ENCODE measurements around the gene AFF3.
"Not testable (repeated sequence)": the region's sequence is repeated elsewhere in the genome, so short reads cannot be mapped to it uniquely, and the experiment has no call there.

The AFF3 gene

DNA sequence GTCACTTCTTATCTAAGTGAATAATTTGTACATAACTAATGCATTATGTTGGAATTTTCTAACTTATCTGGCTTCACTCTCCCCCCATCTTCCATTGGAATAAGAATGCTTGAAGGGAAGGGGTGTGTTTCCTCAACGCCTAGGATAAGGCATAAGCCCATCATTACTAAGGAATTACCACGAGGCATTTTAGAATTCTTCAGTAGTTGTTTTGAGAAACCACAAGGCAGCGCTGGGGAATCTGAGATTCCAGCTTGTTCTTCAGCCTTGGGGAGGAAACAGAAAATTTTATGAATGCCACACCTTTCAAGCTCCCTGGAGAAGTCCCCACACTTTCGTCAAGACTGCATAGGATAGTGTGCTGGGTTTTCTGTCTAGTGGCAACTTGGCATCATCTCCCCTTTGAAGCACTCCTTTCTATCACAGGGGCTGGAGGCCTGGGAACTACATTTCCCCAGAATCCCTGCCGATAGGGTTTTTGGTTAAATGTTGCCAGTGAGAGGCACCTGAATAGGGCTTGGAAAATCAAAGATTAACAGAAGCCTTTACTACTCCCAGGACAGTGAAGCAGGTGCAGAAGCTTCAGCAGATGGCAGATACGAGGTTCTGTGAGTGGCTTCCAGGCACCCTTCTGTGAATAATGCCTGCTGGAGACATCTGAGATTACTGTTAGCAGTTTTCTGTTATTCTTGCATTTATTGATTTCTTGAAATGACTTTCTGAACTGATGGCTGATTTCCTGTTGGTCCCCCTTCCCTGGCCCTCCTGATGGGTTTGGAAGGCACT, 459.9 kb downstream of the AFF3 start:
- DNase-seq, result no peak

DNA sequence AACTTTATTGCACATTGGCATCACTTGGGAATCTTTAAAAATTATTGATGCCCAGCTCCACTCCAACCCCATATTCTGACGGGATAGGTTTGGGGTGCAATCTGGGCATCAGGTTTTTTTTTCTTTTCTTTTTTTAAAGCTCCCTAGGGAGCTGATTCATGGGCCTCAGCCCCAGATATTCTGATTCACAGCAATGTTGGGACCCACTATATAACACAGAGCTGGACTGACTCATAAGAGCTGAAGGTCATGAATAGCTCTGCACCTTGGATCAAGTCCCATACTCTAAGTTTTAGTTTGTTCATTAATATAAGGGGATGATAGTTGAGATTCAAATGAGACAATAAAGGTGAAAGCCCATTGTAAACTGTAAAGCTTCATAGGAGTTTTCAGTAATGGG, 461.4 kb downstream of the AFF3 start:
- DNase-seq, result no peak

DNA sequence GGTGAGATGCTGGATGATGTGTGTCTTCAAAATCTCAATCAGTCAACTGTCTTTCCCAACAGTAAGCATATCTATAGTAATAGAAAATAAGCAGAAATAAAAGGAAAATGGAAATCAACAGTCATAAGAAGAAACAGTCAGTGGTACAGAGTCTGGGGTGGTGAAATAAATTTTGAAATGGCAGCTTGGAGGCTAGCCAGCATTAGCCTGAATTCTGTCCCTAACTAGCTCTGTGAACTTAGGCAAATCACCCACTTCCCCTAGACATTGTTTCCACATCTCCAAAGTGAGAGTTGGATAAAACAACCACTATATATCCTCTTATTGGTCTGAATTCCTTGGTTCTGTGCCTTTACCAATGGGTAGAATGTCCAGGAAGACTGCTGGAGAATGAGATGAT, 462.9 kb downstream of the AFF3 start:
- no peak for DNase-seq

- no peak for DNase-seq
Observed at GRCh38 chr2:99678625-99679024, 463.8 kb downstream of the AFF3 start.

DNA sequence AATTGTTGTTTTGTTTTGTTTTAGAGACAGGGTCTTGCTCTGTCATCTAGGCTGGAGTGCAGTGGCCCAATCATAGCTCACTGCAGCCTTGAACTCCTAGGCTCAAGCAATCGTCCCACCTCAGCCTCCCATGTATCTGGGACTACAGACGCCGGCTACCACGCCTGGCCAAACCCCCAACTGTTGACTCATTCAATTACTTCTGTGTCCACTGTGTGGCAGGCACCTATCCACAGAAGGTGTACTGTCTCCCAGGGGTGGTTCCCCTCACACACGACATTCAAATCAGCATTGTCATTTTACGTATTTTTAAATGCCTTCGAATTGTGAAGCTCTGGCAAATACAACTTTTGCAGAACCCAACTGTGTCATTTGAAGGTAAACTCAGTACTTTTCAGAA, 464.6 kb downstream of the AFF3 start:
- no peak for DNase-seq

- DNase-seq, result no peak
Observed at GRCh38 chr2:99675130-99675661, 467.2 kb downstream of the AFF3 start.

DNA sequence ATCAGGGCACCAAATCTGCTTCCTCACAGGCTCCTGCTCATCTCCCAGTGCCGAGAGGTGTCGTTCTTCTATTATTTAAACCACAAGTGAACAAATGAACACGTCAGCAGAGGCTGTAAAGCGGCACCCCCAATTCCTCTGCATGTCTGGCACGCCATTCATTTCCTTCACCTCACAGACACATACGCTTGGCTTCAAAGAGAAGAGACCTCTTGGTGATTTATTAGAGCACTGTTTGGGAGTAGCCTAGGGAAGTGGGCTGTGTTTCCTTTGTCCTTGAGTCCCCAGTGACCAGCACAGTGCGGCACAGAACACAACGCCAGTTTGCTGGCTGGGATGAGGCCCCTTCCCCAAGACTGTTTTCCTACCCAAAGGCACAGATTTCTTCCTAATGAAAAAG, 468.3 kb downstream of the AFF3 start:
- no peak for DNase-seq

GRCh38 chr2:99672766-99673350, 469.5 kb downstream of the AFF3 start:
- DNase-seq, result no peak

GRCh38 chr2:99670768-99671734, 471.3 kb downstream of the AFF3 start:
- no peak for DNase-seq

DNA sequence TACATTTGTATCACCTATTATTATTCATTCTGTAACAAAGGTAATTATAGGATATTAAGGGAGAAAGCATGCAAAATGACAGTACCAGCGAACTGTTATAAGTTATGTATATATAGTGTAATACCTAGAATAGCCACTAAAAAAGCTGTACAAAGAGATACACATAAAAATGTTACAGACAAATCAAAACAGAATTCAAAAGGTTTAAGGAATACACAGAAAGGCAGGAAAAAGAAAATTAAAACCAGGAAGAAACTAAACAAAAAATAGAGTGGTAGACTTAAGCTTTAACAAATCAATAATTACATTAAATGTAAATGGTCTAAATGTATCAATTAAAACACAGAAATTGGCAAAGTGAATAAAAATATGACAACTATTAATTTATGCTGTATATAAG, 476.1 kb downstream of the AFF3 start:
- DNase-seq, result no peak

- no peak for DNase-seq
Observed at GRCh38 chr2:99663641-99664040, 478.7 kb downstream of the AFF3 start.

GRCh38 chr2:99662761-99663341, 479.5 kb downstream of the AFF3 start:
- no peak for DNase-seq

GRCh38 chr2:99661761-99662160, 480.6 kb downstream of the AFF3 start:
- not testable (repeated sequence) for DNase-seq

GRCh38 chr2:99660616-99661406, 481.6 kb downstream of the AFF3 start:
- no peak for DNase-seq

GRCh38 chr2:99659874-99660273, 482.5 kb downstream of the AFF3 start:
- no peak for DNase-seq

GRCh38 chr2:99657691-99658258, 484.6 kb downstream of the AFF3 start:
- DNase-seq, result no peak

GRCh38 chr2:99656994-99657393, 485.4 kb downstream of the AFF3 start:
- DNase-seq, result no peak

DNA sequence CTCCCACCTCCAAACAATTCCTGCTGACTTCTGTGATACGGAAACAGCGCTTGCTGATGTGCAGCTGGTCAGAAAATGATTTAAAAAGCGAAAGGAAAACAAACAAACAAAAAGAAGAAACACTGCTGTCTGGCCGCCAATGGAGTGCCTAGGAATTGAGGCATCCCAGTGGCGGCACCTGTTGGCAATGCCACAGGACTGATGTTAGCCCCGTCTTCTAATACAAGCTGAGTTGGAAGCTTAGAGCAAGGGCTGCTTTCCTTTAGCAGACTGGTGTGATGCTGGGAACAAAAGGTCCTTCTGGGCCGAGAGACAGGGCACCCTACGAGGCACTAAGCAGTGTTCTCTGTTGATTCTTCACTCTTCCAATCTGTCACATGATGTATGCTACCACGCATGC, 489.0 kb downstream of the AFF3 start:
- DNase-seq, result no peak

GRCh38 chr2:99652862-99653261, 489.5 kb downstream of the AFF3 start:
- no peak for DNase-seq

- no peak for DNase-seq
Observed at GRCh38 chr2:99651930-99652670, 490.3 kb downstream of the AFF3 start.

All from activated CD4-positive, alpha-beta T cell treated with anti-CD3 and anti-CD28 coated beads, Interleukin-10, Interleukin-2, amounts not matched to agents 100 ng/mL and 50 ng/mL, durations not matched to agents 16 hours and 8 hours (primary cell).